Stimulated activated CD4-positive, alpha-beta T cell treated with anti-CD3 and anti-CD28 coated beads, TNF-alpha, amount 100 ng/mL, for 48 hours (primary cell): ENCODE measurements around the gene TAOK1.
"Not testable (repeated sequence)": the region's sequence is repeated elsewhere in the genome, so short reads cannot be mapped to it uniquely, and the experiment has no call there.

Experiments used
- DNase-seq, 3 donors: peaks; one replicate each; pipeline ENCODE4 v3.0.0-alpha.2; 2020; ENCODE audit warnings: low read depth in 3 of 3

Gene TAOK1

GRCh38 chr17:29389982-29390850, at the start of gene TAOK1:
Gene TAOK1 (plus strand): TSS chr17:29390363. CDS start chr17:29451549, 61,186 bp downstream.
- DNase-seq: peak; percentile 95 to 99 (median 99)

GRCh38 chr17:29341726-29342125, 48.4 kb upstream of the TAOK1 start:
- DNase-seq: no peak

- DNase-seq: no peak
Observed at GRCh38 chr17:29342158-29342765, 47.9 kb upstream of the TAOK1 start.

GRCh38 chr17:29344201-29344856, 45.8 kb upstream of the TAOK1 start:
- DNase-seq: no peak

- DNase-seq: no peak
Observed at GRCh38 chr17:29345066-29345465, 45.1 kb upstream of the TAOK1 start.

GRCh38 chr17:29345470-29345869, 44.7 kb upstream of the TAOK1 start:
- DNase-seq: not testable (repeated sequence)

- no peak for DNase-seq
Observed at GRCh38 chr17:29346462-29346861, 43.7 kb upstream of the TAOK1 start.

GRCh38 chr17:29347831-29348629, 42.1 kb upstream of the TAOK1 start:
- DNase-seq: no peak

GRCh38 chr17:29349409-29349808, 40.8 kb upstream of the TAOK1 start:
- DNase-seq: no peak

- no peak for DNase-seq
Observed at GRCh38 chr17:29352146-29352545, 38.0 kb upstream of the TAOK1 start.

- DNase-seq: no peak
Observed at GRCh38 chr17:29357232-29357631, 32.9 kb upstream of the TAOK1 start.

- no peak for DNase-seq
Observed at GRCh38 chr17:29357821-29358232, 32.3 kb upstream of the TAOK1 start.

- DNase-seq: no peak
Observed at GRCh38 chr17:29358416-29358815, 31.7 kb upstream of the TAOK1 start.

- no peak for DNase-seq
Observed at GRCh38 chr17:29359777-29360176, 30.4 kb upstream of the TAOK1 start.

GRCh38 chr17:29363716-29364115, 26.4 kb upstream of the TAOK1 start:
- no peak for DNase-seq

GRCh38 chr17:29364691-29365090, 25.5 kb upstream of the TAOK1 start:
- DNase-seq: no peak

- DNase-seq: no peak
Observed at GRCh38 chr17:29368161-29368560, 22.0 kb upstream of the TAOK1 start.

GRCh38 chr17:29368926-29369325, 21.2 kb upstream of the TAOK1 start:
- no peak for DNase-seq

GRCh38 chr17:29369831-29370735, 20.1 kb upstream of the TAOK1 start:
- DNase-seq: no peak

- DNase-seq: no peak
Observed at GRCh38 chr17:29376667-29377270, 13.4 kb upstream of the TAOK1 start.
